ENCODE results near the gene PTPN5.

The PTPN5 gene

GRCh38 chr11:18706330-18707243 lies 85.0 kb downstream of the PTPN5 start:
- Histone ChIP-seq H3K27me3 (ENCODE audit: insufficient read depth, low read length, poor library complexity) (peaks cover 5% of the 10 kb centered on the region), H3K79me2 (ENCODE audit: insufficient read depth, low read length) (no peaks in the 10 kb centered on the region), H2AFZ (ENCODE audit: low read depth, low read length) (no peak overlapping the region), H3K4me2 (ENCODE audit: insufficient read depth, low read length) (no peak overlapping the region), H3K9me3 (ENCODE audit: insufficient read depth, low read length, severe bottlenecking) (no peaks in the 10 kb centered on the region), H3K36me3 (ENCODE audit: insufficient read depth, low read length) (no peaks in the 10 kb centered on the region), H3K4me3 (ENCODE audit: low read depth in 1 of 2, low read length in 2 of 2) (no peak overlapping the region), H3K27ac (ENCODE audit: low read length) (no peak overlapping the region), H3K9ac (ENCODE audit: low read depth, low read length) (no peak overlapping the region), H3K4me1 (ENCODE audit: insufficient read depth, low read length) (no peaks in the 10 kb centered on the region), H4K20me1 (ENCODE audit: insufficient read depth, low read length) (no peaks in the 10 kb centered on the region)
- DNase-seq (no peak), ATAC-seq (ENCODE audit: insufficient read depth, low read depth) (no peak)
- TF ChIP-seq, protein P1, sequence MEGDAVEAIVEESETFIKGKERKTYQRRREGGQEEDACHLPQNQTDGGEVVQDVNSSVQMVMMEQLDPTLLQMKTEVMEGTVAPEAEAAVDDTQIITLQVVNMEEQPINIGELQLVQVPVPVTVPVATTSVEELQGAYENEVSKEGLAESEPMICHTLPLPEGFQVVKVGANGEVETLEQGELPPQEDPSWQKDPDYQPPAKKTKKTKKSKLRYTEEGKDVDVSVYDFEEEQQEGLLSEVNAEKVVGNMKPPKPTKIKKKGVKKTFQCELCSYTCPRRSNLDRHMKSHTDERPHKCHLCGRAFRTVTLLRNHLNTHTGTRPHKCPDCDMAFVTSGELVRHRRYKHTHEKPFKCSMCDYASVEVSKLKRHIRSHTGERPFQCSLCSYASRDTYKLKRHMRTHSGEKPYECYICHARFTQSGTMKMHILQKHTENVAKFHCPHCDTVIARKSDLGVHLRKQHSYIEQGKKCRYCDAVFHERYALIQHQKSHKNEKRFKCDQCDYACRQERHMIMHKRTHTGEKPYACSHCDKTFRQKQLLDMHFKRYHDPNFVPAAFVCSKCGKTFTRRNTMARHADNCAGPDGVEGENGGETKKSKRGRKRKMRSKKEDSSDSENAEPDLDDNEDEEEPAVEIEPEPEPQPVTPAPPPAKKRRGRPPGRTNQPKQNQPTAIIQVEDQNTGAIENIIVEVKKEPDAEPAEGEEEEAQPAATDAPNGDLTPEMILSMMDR (IDR thresholded peaks at IDR 0.05; ENCODE audit: borderline replicate concordance, extremely low read depth, low read length, poor library complexity, severe bottlenecking), result no peak
- no peak for TF ChIP-seq EZH2 (IDR thresholded peaks at IDR 0.05; ENCODE audit: borderline replicate concordance, low read depth, low read length, severe bottlenecking)

- H3K27ac ChIP-seq (ENCODE audit: low read length), result no peak overlapping the region
- TF ChIP-seq EZH2 (IDR thresholded peaks at IDR 0.05; ENCODE audit: borderline replicate concordance, low read depth, low read length, severe bottlenecking), result no peak
- TF ChIP-seq, protein P1 (IDR thresholded peaks at IDR 0.05; ENCODE audit: borderline replicate concordance, extremely low read depth, low read length, poor library complexity, severe bottlenecking), result no peak
These were observed 85.8 kb downstream of the PTPN5 start for GRCh38 chr11:18705651-18706281.

DNA sequence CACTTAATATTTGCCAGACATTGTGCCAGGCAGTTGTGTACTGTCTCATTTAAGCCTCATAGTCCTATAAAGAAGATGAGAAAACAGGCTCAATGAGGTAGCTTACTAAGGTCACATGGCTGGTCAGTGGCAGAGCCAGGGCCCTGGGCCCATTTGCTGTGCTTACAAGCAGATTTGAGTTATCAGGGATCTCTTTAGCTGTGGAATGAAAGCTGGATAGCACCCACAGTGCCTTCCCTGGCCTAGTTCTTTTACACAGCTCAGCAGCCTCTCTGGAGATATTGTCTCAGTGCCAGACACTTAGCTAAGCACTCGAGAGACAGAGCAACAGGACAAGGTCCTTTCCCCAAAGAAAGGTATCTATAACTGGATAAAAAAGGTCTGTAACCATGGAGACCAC lies 86.9 kb downstream of the PTPN5 start:
- H3K36me3 ChIP-seq (ENCODE audit: insufficient read depth, low read length), result no peaks in the 10 kb centered on the region
- H2AFZ ChIP-seq (ENCODE audit: low read depth, low read length), result no peak overlapping the region
- no peak overlapping the region for H3K27ac ChIP-seq (ENCODE audit: low read length)
- H3K9ac ChIP-seq (ENCODE audit: low read depth, low read length), result no peak overlapping the region
- no peak for ATAC-seq (ENCODE audit: insufficient read depth, low read depth)
- DNase-seq, result no peak
- H3K4me1 ChIP-seq (ENCODE audit: insufficient read depth, low read length), result peaks cover 7% of the 10 kb centered on the region
- H3K4me3 ChIP-seq (ENCODE audit: low read depth in 1 of 2, low read length in 2 of 2), result no peak overlapping the region
- H3K4me2 ChIP-seq (ENCODE audit: insufficient read depth, low read length), result no peak overlapping the region
- no peaks in the 10 kb centered on the region for H3K79me2 ChIP-seq (ENCODE audit: insufficient read depth, low read length)
- TF ChIP-seq, protein P1 (IDR thresholded peaks at IDR 0.05; ENCODE audit: borderline replicate concordance, extremely low read depth, low read length, poor library complexity, severe bottlenecking), result no peak
- TF ChIP-seq EZH2 (IDR thresholded peaks at IDR 0.05; ENCODE audit: borderline replicate concordance, low read depth, low read length, severe bottlenecking), result no peak
- H3K9me3 ChIP-seq (ENCODE audit: insufficient read depth, low read length, severe bottlenecking), result no peaks in the 10 kb centered on the region
- H3K27me3 ChIP-seq (ENCODE audit: insufficient read depth, low read length, poor library complexity), result peaks cover 5% of the 10 kb centered on the region
- H4K20me1 ChIP-seq (ENCODE audit: insufficient read depth, low read length), result no peaks in the 10 kb centered on the region; the same call in 1 of the 2 replicates

More at GRCh38 chr11:18705651-18706281, 85.8 kb downstream of the PTPN5 start:
- Histone ChIP-seq H3K9me3 (ENCODE audit: insufficient read depth, low read length, severe bottlenecking) (no peaks in the 10 kb centered on the region), H3K4me3 (ENCODE audit: low read depth in 1 of 2, low read length in 2 of 2) (no peak overlapping the region), H2AFZ (ENCODE audit: low read depth, low read length) (no peak overlapping the region), H3K79me2 (ENCODE audit: insufficient read depth, low read length) (no peaks in the 10 kb centered on the region), H3K27me3 (ENCODE audit: insufficient read depth, low read length, poor library complexity) (peaks cover 5% of the 10 kb centered on the region), H3K4me1 (ENCODE audit: insufficient read depth, low read length) (no peaks in the 10 kb centered on the region), H3K4me2 (ENCODE audit: insufficient read depth, low read length) (no peak overlapping the region), H3K36me3 (ENCODE audit: insufficient read depth, low read length) (no peaks in the 10 kb centered on the region), H4K20me1 (ENCODE audit: insufficient read depth, low read length) (no peaks in the 10 kb centered on the region), H3K9ac (ENCODE audit: low read depth, low read length) (no peak overlapping the region)
- DNase-seq (no peak), ATAC-seq (ENCODE audit: insufficient read depth, low read depth) (no peak)

Measured in DND-41 (cell line).